ENCODE results near the gene CXCL14.
"Not testable (repeated sequence)": the region's sequence is repeated elsewhere in the genome, so short reads cannot be mapped to it uniquely, and the experiment has no call there.

CXCL14 gene

DNA sequence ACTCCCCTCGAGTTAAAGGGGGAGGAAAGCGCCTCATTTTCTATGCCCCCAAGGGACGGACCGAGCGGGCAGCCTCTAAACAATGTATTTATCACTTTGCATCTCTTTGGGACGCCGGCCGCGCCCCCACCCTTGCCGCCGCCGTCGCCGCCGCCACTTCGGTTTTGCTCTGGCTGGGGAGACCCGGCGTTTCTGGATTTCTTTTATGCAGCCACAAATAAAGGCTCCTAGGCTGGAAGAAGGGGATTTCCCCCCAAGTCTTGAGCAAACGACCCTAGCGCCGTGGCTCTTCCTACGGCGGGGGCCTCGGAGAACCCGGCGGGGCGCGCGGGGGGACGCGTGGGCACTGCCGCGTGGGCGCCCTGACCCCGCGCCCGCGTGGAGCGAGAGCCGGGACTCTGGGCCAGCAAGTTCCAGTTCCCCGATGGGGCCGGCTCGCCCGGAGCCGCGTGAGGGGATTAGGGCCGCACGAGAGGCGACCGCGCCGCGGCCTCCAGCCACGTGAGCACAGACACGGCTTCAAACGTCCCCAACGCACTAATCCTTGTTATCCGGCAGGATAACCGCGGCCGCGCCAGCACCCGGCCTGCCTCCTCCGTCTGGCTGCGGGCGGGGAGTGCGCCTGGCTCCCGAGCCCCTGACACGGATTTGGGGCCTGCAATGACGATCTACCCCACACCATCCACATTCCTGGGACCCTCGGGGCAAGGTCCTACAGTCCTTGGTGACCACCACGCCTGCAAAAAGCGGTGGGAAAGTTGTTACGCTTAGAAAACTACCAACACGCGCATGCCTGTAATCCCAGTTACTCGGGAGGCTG lies 35.1 kb downstream of the CXCL14 start:
- DNase-seq (ENCODE audit: low read depth in 2 of 2) = no peak

DNA sequence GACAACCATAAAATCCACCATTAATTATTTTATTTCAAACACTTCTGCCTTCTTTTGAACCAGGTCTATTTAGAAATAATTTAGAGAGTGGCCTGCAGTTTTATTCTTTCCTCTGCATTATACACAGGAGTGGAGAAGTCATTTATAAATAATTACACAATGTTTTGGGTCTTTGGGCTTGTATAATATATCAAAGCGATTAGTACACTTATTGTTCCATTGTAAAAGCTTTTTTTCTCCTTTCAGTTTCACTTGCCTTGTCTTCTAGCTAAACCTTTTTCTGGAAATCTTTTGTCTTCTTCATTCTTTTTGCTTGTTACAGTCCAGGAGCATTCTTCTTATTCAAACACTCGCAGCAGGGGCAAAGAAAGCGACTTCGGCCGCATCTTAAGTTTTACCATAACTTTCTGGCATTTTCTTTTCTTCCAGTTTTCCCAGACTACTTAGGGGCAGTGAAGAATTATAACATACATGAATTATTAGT lies 35.7 kb downstream of the CXCL14 start:
- DNase-seq (ENCODE audit: low read depth in 2 of 2) = no peak

GRCh38 chr5:135541807-135542502 lies 36.8 kb downstream of the CXCL14 start:
- no peak for DNase-seq (ENCODE audit: low read depth in 2 of 2)

DNA sequence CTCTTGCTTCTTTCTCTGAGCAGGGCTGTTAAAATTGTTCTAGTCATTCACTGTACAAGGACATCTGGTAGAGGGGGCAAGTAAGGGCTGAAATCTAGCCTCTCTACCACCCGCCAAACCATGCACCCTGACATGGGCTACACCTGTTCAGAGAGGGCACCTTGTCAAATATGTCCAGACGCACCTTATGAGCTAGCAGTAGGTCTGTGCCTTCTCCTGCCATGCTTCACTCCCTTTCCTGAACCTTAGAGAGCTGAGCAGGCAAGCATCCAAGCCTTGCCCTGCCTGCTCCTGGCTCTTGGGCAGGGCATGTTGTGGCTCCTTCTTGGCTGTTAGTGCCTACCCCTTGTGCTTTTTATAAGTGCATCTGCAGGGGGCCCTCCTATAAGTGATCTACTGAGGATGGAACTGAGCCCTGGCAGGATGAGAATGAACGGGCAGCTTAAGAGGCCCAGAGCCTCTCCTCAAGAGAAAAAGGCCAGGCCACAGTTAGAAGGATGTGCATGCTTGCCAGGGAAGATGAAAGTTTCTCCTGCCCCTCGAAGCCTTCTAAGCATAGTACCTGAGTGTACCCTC lies 39.3 kb downstream of the CXCL14 start:
- no peak for DNase-seq (ENCODE audit: low read depth in 2 of 2)

DNA sequence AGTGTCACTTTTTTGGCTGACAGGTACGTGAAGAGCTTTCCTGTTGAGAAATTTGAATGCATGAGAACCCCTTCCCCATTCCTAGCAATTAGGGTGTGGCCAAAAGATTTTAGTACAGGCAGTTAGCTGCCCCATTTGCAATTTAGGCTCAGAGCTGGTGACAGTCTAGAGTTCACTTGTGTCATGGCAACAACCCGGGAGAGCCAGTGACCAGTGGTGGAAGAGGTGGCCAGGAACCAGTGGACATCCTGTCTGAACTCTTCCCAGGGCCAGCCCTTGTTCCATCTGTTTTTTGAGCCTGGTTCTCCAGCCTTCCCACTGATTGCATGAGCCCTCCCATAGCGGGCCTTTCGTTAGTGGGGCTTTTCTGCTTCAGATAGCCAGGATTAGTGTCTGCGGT lies 40.5 kb downstream of the CXCL14 start:
- DNase-seq (ENCODE audit: low read depth in 2 of 2) = no peak

- DNase-seq (ENCODE audit: low read depth in 2 of 2) = no peak
Observed at GRCh38 chr5:135537745-135538144, 41.0 kb downstream of the CXCL14 start.

DNA sequence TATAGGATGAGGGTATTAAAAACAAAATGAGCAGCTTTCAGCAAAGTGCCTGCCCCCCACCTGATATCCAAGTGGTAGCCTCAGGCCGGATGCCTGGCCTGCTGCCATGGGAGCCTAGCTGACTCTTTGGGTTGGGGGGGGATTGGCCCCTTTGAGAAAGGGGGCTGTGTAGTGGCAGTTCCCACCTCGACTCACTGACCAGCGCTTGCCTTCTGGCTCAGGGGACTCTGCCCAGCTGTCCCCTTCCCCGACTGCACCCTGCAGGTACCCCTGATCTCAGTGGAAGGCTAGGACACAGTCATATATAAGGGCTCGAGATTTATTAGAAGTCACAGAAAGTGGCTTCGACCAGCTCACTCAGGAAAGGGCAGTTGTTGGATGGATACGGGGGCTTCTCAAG lies 41.5 kb downstream of the CXCL14 start:
- no peak for DNase-seq (ENCODE audit: low read depth in 2 of 2)

GRCh38 chr5:135535820-135536801 lies 42.7 kb downstream of the CXCL14 start, which contains the start of gene NEUROG1:
Gene NEUROG1, minus strand, starts transcription at chr5:135535964. Its CDS starts 274 bp downstream, at chr5:135535690.
- DNase-seq (ENCODE audit: low read depth in 2 of 2) = no peak

DNA sequence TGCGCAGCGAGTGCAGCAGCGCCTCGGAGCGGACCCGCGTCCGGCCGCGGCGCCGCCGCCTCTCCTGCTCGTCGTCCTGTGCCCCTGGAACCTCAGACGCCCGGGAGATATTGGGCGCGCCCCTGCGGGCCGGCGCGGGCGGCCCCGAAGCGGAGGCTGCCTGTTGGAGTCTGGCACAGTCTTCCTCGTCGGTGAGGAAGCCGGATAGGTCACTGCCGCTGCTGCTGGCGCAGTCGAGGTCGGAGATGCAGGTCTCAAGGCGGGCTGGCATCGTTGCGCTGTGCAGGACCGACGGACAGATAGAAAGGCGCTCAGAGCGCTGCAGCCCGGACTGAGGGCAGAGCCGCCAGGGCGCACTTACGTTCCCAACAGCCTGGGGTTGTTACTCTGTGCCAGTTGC lies 43.4 kb downstream of the CXCL14 start:
- DNase-seq (ENCODE audit: low read depth in 2 of 2) = no peak

DNA sequence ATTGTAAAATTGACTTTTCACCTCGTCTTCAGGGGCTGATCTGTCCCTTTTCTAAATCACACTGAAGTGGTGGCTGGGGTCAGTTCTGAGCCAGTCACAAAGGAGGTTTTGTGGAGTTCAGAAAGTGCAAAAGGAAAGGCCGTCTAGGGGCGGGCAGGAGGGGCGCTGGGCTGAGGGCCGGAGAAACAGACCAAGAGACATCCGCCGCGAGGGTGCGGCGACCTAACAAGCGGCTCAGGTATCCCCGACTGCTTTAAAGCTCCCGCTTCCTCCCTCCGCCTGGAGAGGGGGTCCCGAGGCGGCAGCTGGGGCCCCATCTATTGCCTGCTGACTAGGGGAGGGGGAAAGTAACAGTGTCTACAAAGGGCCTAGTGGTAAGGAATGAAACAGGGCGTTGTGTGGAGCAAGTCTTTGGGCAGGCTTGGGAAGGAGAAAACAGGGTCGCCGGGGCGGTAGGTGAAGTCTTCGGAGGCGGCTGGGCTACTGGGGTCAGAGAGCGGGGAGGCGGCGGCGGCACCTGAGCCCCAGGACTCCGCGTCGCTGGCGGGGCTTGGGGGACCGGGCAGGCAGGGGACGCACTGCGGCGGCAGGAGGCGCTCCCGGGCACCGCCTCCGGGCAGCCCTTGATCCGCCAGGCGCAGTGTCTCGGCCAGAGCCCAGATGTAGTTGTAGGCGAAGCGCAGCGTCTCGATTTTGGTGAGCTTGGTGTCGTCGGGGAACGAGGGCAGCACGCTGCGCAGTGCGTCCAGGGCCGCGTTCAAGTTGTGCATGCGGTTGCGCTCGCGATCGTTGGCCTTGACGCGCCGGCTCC lies 44.0 kb downstream of the CXCL14 start:
- no peak for DNase-seq (ENCODE audit: low read depth in 2 of 2)

- no peak for DNase-seq (ENCODE audit: low read depth in 2 of 2)
Observed at GRCh38 chr5:135533794-135534193, 45.0 kb downstream of the CXCL14 start.

- DNase-seq (ENCODE audit: low read depth in 2 of 2) = no peak
Observed at GRCh38 chr5:135533334-135533733, 45.5 kb downstream of the CXCL14 start.

- not testable (repeated sequence) for DNase-seq (ENCODE audit: low read depth in 2 of 2)
Observed at GRCh38 chr5:135529576-135529975, 49.2 kb downstream of the CXCL14 start.

- DNase-seq (ENCODE audit: low read depth in 2 of 2) = no peak
Observed at GRCh38 chr5:135526924-135527323, 51.9 kb downstream of the CXCL14 start.

DNA sequence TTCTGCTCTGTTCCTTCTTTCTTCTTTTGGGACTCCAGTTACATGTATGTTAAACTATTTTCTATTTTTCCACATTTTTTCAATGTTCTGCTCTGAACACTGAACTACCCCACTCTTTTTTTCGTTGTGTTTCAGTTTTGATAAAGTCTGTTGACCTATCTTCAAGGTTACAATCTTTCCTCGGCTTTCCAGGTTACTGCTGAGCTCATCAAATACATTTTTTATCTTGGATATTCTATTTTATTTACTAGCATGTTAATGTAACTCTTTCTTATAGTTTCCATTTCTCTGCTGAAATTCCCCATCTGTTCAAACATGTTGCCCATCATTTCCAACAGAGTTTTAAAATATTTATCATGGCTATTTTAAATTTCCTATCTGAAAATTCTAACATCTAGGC lies 56.8 kb downstream of the CXCL14 start:
- no peak for DNase-seq (ENCODE audit: low read depth in 2 of 2)

All from stimulated activated CD8-positive, alpha-beta memory T cell treated with anti-CD3 and anti-CD28 coated beads, Interleukin-2, amount 100 ng/mL, for 48 hours (primary cell).